ENCODE results near the gene TRIM56. TPM values are rescaled to one million over a fixed set of nuclear protein-coding genes. Genes with fewer than 3 reads are reported as not detected.

TRIM56 gene
- total RNA-seq, 4 donors from 2014 or later: 4.2 to 11.4 (median 6.9) TPM

GRCh38 chr7:101094376-101094775 lies 9.1 kb downstream of the TRIM56 start:
- H3K27me3 ChIP-seq: no peaks in the 10 kb centered on the region
- no peak overlapping the region for H3K4me3 ChIP-seq
- peak overlapping the region; percentile 21 to 60 (median 38) for H3K27ac ChIP-seq
- H3K9me3 ChIP-seq: no peaks in the 10 kb centered on the region
- TF ChIP-seq POLR2A (IDR thresholded peaks at IDR 0.05) (no peak), CTCF (IDR thresholded peaks at IDR 0.05 in 4 of 5, conservative IDR thresholded peaks at IDR 0.05 in 1 of 5) (no peak)
- intact Hi-C loops (cut with DNase I; ENCODE audit: low total_unique reads): loop anchor here (1.0 kb wide), 1 partner anchor 44 kb away; no protein-coding TSS in a partner anchor
- H3K4me1 ChIP-seq: peaks cover 4 to 6% of the 10 kb centered on the region in 2 donors
- no peak for DNase-seq
- in situ Hi-C loops (cut with MboI; ENCODE audit: low sequenced_read_pairs in 4 of 4): loop anchor here in 1 of 4 donors (5.0 kb wide), 1 partner anchor 43 kb away; no protein-coding TSS in a partner anchor
- no peaks in the 10 kb centered on the region for H3K36me3 ChIP-seq
- no peak for ATAC-seq

GRCh38 chr7:101094791-101095375 lies 9.6 kb downstream of the TRIM56 start:
- Histone ChIP-seq H3K27ac (peak overlapping the region in 2 of 4 donors; percentile 31 to 44), H3K27me3 (no peaks in the 10 kb centered on the region), H3K4me1 (peaks cover 9 to 11% of the 10 kb centered on the region in 2 donors), H3K4me3 (no peak overlapping the region), H3K9me3 (no peaks in the 10 kb centered on the region), H3K36me3 (no peaks in the 10 kb centered on the region)
- TF ChIP-seq CTCF (IDR thresholded peaks at IDR 0.05 in 4 of 5, conservative IDR thresholded peaks at IDR 0.05 in 1 of 5): peak; percentile 24 to 69 (median 58)
- TF ChIP-seq POLR2A (IDR thresholded peaks at IDR 0.05): no peak
- in situ Hi-C loops (cut with MboI; ENCODE audit: low sequenced_read_pairs in 4 of 4) (loop anchor here in 1 of 4 donors (5.0 kb wide), 1 partner anchor 42 kb away; no protein-coding TSS in a partner anchor), intact Hi-C loops (cut with DNase I; ENCODE audit: low total_unique reads) (loop anchor here (1.0 kb wide), 1 partner anchor 43 kb away; no protein-coding TSS in a partner anchor)
- ATAC-seq: peak in 1 of 2 donors; percentile 60
- peak in 1 of 2 donors; percentile 40 for DNase-seq

- Histone ChIP-seq H3K9me3 (no peaks in the 10 kb centered on the region), H3K36me3 (no peaks in the 10 kb centered on the region), H3K27me3 (peaks cover 0 to under 1% (median 0%) of the 10 kb centered on the region in 3 donors), H3K4me1 (peaks cover 18 to 19% of the 10 kb centered on the region in 2 donors), H3K27ac (no peak overlapping the region), H3K4me3 (no peak overlapping the region)
- intact Hi-C loops (cut with DNase I; ENCODE audit: low total_unique reads): no loop called here
- no peak for DNase-seq
- no peak for ATAC-seq
- TF ChIP-seq CTCF (IDR thresholded peaks at IDR 0.05 in 4 of 5, conservative IDR thresholded peaks at IDR 0.05 in 1 of 5) (no peak), POLR2A (IDR thresholded peaks at IDR 0.05) (no peak)
- in situ Hi-C loops (cut with MboI; ENCODE audit: low sequenced_read_pairs in 4 of 4): no loop called here
Observed at GRCh38 chr7:101096331-101096956, 11.2 kb downstream of the TRIM56 start.

- in situ Hi-C loops (cut with MboI; ENCODE audit: low sequenced_read_pairs in 4 of 4): no loop called here
- H3K4me1 ChIP-seq: peaks cover 18 to 19% of the 10 kb centered on the region in 2 donors
- no peak for DNase-seq
- H3K4me3 ChIP-seq: no peak overlapping the region
- ATAC-seq: no peak
- H3K27me3 ChIP-seq: peaks cover 0 to 2% (median 0%) of the 10 kb centered on the region in 3 donors
- H3K27ac ChIP-seq: no peak overlapping the region
- H3K9me3 ChIP-seq: no peaks in the 10 kb centered on the region
- H3K36me3 ChIP-seq: no peaks in the 10 kb centered on the region
- TF ChIP-seq CTCF (IDR thresholded peaks at IDR 0.05 in 4 of 5, conservative IDR thresholded peaks at IDR 0.05 in 1 of 5) (no peak), POLR2A (IDR thresholded peaks at IDR 0.05) (no peak)
- intact Hi-C loops (cut with DNase I; ENCODE audit: low total_unique reads): no loop called here
Observed at GRCh38 chr7:101096957-101097347, 11.7 kb downstream of the TRIM56 start.

Data from gastrocnemius medialis (tissue), 4 donors.